GM23338 (cell line): ENCODE measurements around the gene EGF. TPM values are rescaled to one million over a fixed set of nuclear protein-coding genes. Genes with fewer than 3 reads are reported as not detected.

Source experiments
- ATAC-seq: fragments of 200-7000 bp; cut with Tn5 transposase; 3 replicates; pipeline ENCODE4 v1.9.1; 2020
- DNase-seq: peaks from one replicate; pipeline ENCODE4 v3.0.0-alpha.2; 2015; ENCODE audit warnings: low spot score
- H2AFZ ChIP-seq: fragments of 200-600 bp; sonication (generic); 2 replicates; pipeline ENCODE4 v1.8.0; 2016; ENCODE audit warnings: antibody characterized with exemption, mild to moderate bottlenecking, moderate library complexity
- H3F3A ChIP-seq: fragments of 200-600 bp; sonication (generic); replicated peaks from 2 replicates; pipeline ENCODE4 v1.8.0; 2017; ENCODE audit warnings: antibody characterized with exemption, mixed run types, low read depth
- H3K27ac ChIP-seq: fragments of 200-600 bp; sonication (generic); 2 replicates; pipeline ENCODE4 v1.6.1; 2016; ENCODE audit warnings: low read depth
- H3K27me3 ChIP-seq: fragments of 200-600 bp; sonication (generic); 2 replicates; pipeline ENCODE4 v1.8.0; 2016; ENCODE audit warnings: mild to moderate bottlenecking, mixed run types, moderate library complexity; ENCODE audit not compliant: insufficient read depth
- H3K36me3 ChIP-seq: fragments of 200-600 bp; sonication (generic); 2 replicates; pipeline ENCODE4 v1.8.0; 2016; ENCODE audit warnings: mild to moderate bottlenecking; ENCODE audit not compliant: insufficient read depth
- H3K4me1 ChIP-seq: fragments of 200-600 bp; sonication (generic); 2 replicates; pipeline ENCODE4 v1.8.0; 2016; ENCODE audit warnings: mild to moderate bottlenecking, moderate library complexity; ENCODE audit not compliant: insufficient read depth
- H3K4me2 ChIP-seq: fragments of 200-600 bp; sonication (generic); 2 replicates; pipeline ENCODE4 v1.7.1; 2017; ENCODE audit warnings: mixed run types
- H3K4me3 ChIP-seq: fragments of 200-600 bp; sonication (generic); 2 replicates; pipeline ENCODE4 v1.6.1; 2016; ENCODE audit warnings: mixed run types
- H3K79me2 ChIP-seq: fragments of 200-600 bp; sonication (generic); replicated peaks from 2 replicates; pipeline ENCODE4 v1.8.0; 2017; ENCODE audit warnings: mild to moderate bottlenecking; ENCODE audit not compliant: insufficient read depth
- H3K9me2 ChIP-seq: fragments of 200-600 bp; sonication (generic); 2 replicates; pipeline ENCODE4 v1.8.0; 2017; ENCODE audit not compliant: insufficient read depth
- H4K20me1 ChIP-seq: fragments of 200-600 bp; sonication (generic); replicated peaks from 2 replicates; pipeline ENCODE4 v1.8.0; 2017; ENCODE audit warnings: mild to moderate bottlenecking; ENCODE audit not compliant: insufficient read depth
- H3K27ac Mint-ChIP-seq: 2 replicates; pipeline ENCODE4 v1.8.0; 2020; ENCODE audit warnings: inconsistent platforms, mild to moderate bottlenecking, moderate library complexity, mixed read lengths
- H3K27me3 Mint-ChIP-seq: 3 replicates; pipeline ENCODE4 v1.8.0; 2022; ENCODE audit warnings: low read depth, mild to moderate bottlenecking, moderate library complexity, mixed read lengths, inconsistent platforms; ENCODE audit not compliant: insufficient read depth, poor library complexity
- H3K36me3 Mint-ChIP-seq: 3 replicates; pipeline ENCODE4 v1.8.0; 2021; ENCODE audit warnings: low read depth, mild to moderate bottlenecking, inconsistent platforms, moderate library complexity, mixed read lengths
- H3K4me1 Mint-ChIP-seq: 3 replicates; pipeline ENCODE4 v1.8.0; 2020; ENCODE audit warnings: mild to moderate bottlenecking, inconsistent platforms, mixed read lengths
- H3K4me3 Mint-ChIP-seq: 3 replicates; pipeline ENCODE4 v1.8.0; 2021; ENCODE audit warnings: moderate library complexity, mild to moderate bottlenecking, inconsistent platforms, mixed read lengths
- H3K9me3 Mint-ChIP-seq: 3 replicates; pipeline ENCODE4 v1.8.0; 2020; ENCODE audit warnings: moderate library complexity, mild to moderate bottlenecking, inconsistent platforms, mixed read lengths
- CREB1 ChIP-seq: fragments of 250-450 bp; sonication (Bioruptor Pico); IDR thresholded peaks from 2 replicates; pipeline ENCODE4 v1.5.0; 2020; ENCODE audit warnings: low read depth, mild to moderate bottlenecking, moderate library complexity
- CTCF ChIP-seq, 2 experiments: fragments of 200-600 bp in 1 of 2; sonication (generic) in 1 of 2; conservative IDR thresholded peaks; 2 replicates each; pipeline versions ENCODE4 v1.5.1 to v1.6.1; 2016 to 2017; ENCODE audit warnings: antibody characterized with exemption in 2 of 2, low read depth in 2 of 2, mild to moderate bottlenecking in 2 of 2, moderate library complexity in 1 of 2
- ETS1 ChIP-seq: IDR thresholded peaks from 2 replicates; pipeline ENCODE4 v1.6.1; 2016; ENCODE audit warnings: antibody characterized with exemption
- EZH2 ChIP-seq: fragments of 200-600 bp; sonication (generic); IDR thresholded peaks from one replicate; pipeline ENCODE4 v1.8.0; 2017; ENCODE audit warnings: antibody characterized with exemption, mild to moderate bottlenecking, low read depth; ENCODE audit not compliant: unreplicated experiment
- JUNB ChIP-seq: IDR thresholded peaks from one replicate; pipeline ENCODE4 v1.6.1; 2016; ENCODE audit warnings: antibody characterized with exemption; ENCODE audit not compliant: unreplicated experiment
- NANOG ChIP-seq: IDR thresholded peaks from 2 replicates; pipeline ENCODE4 v1.6.1; 2016; ENCODE audit warnings: antibody characterized with exemption, borderline replicate concordance
- POLR2AphosphoS5 ChIP-seq: IDR thresholded peaks from 2 replicates; pipeline ENCODE4 v1.6.1; 2016; ENCODE audit warnings: antibody characterized with exemption, low read depth
- STAT1 ChIP-seq: IDR thresholded peaks from one replicate; pipeline ENCODE4 v1.6.1; 2016; ENCODE audit warnings: antibody characterized with exemption; ENCODE audit not compliant: unreplicated experiment
- ZNF114 ChIP-seq: fragments of 250-450 bp; sonication (Bioruptor Pico); IDR thresholded peaks from 2 replicates; pipeline ENCODE4 v1.5.0; 2020; ENCODE audit warnings: mild to moderate bottlenecking, moderate library complexity
- ZNF462 ChIP-seq: fragments of 250-450 bp; sonication (Bioruptor Pico); IDR thresholded peaks from 2 replicates; pipeline ENCODE4 v1.5.0; 2020; ENCODE audit warnings: mild to moderate bottlenecking, moderate library complexity
- polyA plus RNA-seq: library from polyadenylated mRNA; unstranded; fragments of >200 nt; fragmentation: Nextera tagmentation; extraction: Ambion mirVana; gene quantifications from 2 replicates; pipeline ENCODE4 v1.2.1, GENCODE V29; 2016
- total RNA-seq: library from RNA; depleted of rRNA; stranded (reverse); fragments of >200 nt; shearing (Covaris generic); gene quantifications from 2 replicates; pipeline ENCODE4 v1.2.3, GENCODE V29; 2014

EGF gene
- total and polyA plus RNA-seq, 2 experiments from 2014 or later, result 1.4 to 3.0 TPM

DNA sequence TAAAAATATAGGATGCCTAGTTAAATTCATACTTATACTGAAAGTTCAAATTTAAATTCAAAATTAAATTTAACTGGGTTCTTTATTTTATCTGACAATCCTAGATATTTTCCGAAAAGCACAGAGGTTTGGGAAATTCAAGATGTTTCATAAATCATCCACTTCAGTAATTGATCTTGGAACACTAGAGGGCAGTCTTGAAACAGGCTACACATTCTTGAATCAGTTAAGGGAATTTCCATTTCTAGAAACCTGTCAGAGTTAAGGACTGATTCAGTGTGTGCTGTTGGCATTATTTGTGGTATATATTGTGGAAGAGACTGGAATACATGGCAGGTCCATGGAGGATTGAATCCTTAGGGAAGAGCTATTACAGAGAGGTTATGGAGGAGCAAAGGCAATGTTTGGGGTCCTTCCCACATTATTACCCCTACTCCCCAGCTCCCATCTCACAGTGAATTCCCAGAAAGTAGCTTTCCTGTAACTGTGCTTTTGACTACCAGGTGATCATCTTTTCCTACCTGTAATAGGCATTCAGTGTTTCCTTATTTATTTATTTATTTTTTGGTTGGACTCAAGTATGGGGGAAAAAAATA is 92.9 kb downstream of the EGF start:
- no peaks in the 10 kb centered on the region for H3K4me1 ChIP-seq
- Mint-ChIP-seq H3K4me1 (peaks cover 5% of the 10 kb centered on the region), H3K36me3 (no peaks in the 10 kb centered on the region), H3K9me3 (no peaks in the 10 kb centered on the region), H3K4me3 (no peak overlapping the region), H3K27ac (no peak overlapping the region), H3K27me3 (no peaks in the 10 kb centered on the region)
- no peak overlapping the region for H3K4me3 ChIP-seq
- ATAC-seq (no peak), DNase-seq (peak; percentile 82)
- no peaks in the 10 kb centered on the region for H3F3A ChIP-seq
- no peaks in the 10 kb centered on the region for H3K79me2 ChIP-seq
- H4K20me1 ChIP-seq, result no peaks in the 10 kb centered on the region
- TF ChIP-seq POLR2AphosphoS5 (no peak), CTCF (conservative IDR thresholded peaks at IDR 0.05; ENCODE audit: low read depth in 2 of 2) (peak; percentile 78 to 87)
- H3K4me2 ChIP-seq, result no peak overlapping the region
- H3K36me3 ChIP-seq, result no peaks in the 10 kb centered on the region
- H2AFZ ChIP-seq, result no peak overlapping the region
- H3K27ac ChIP-seq, result no peak overlapping the region
- H3K9me2 ChIP-seq, result no peaks in the 10 kb centered on the region
- H3K27me3 ChIP-seq, result no peaks in the 10 kb centered on the region

GRCh38 chr4:110007217-110007616 is 94.5 kb downstream of the EGF start:
- no peak overlapping the region for H3K27ac ChIP-seq
- no peak overlapping the region for H3K4me2 ChIP-seq
- TF ChIP-seq CREB1 (CRISPR knock-in tag), result no peak
- TF ChIP-seq ZNF114 (CRISPR knock-in tag), result no peak
- TF ChIP-seq ZNF462, result no peak
- no peak for TF ChIP-seq NANOG
- TF ChIP-seq STAT1, result no peak
- no peak for TF ChIP-seq EZH2
- no peak for TF ChIP-seq JUNB
- TF ChIP-seq CTCF (conservative IDR thresholded peaks at IDR 0.05; ENCODE audit: low read depth in 2 of 2), result no peak
- TF ChIP-seq ETS1, result no peak

More at GRCh38 chr4:110007217-110007616, 94.5 kb downstream of the EGF start:
- no peak for DNase-seq
- Mint-ChIP-seq H3K36me3 (no peaks in the 10 kb centered on the region), H3K27me3 (no peaks in the 10 kb centered on the region), H3K4me1 (peaks cover 5% of the 10 kb centered on the region), H3K4me3 (no peak overlapping the region), H3K9me3 (no peaks in the 10 kb centered on the region), H3K27ac (no peak overlapping the region)
- Histone ChIP-seq H2AFZ (no peak overlapping the region), H3K79me2 (no peaks in the 10 kb centered on the region), H3K27me3 (no peaks in the 10 kb centered on the region), H4K20me1 (no peaks in the 10 kb centered on the region), H3K4me1 (no peaks in the 10 kb centered on the region), H3K9me2 (no peaks in the 10 kb centered on the region), H3K4me3 (no peak overlapping the region), H3F3A (no peaks in the 10 kb centered on the region), H3K36me3 (no peaks in the 10 kb centered on the region)
- no peak for ATAC-seq
